ENCODE results near the gene IRGM.
"Not testable (repeated sequence)": the region's sequence is repeated elsewhere in the genome, so short reads cannot be mapped to it uniquely, and the experiment has no call there.

IRGM gene

GRCh38 chr5:150846308-150846653 lies at the start of gene IRGM:
IRGM (plus strand) TSS chr5:150846521; CDS start chr5:150848124, 1,603 bp downstream.
- not testable (repeated sequence) for FAIRE-seq; DNase-seq (ENCODE audit: insufficient read length, low spot score)

- no peak for DNase-seq (ENCODE audit: insufficient read length, low spot score)
- FAIRE-seq, result no peak
Measured at GRCh38 chr5:150797384-150797783, 48.9 kb upstream of the IRGM start.

GRCh38 chr5:150801117-150801927 lies 45.0 kb upstream of the IRGM start:
- peak; percentile 81 for FAIRE-seq
- no peak for DNase-seq (ENCODE audit: insufficient read length, low spot score)

- no peak for FAIRE-seq
Measured at GRCh38 chr5:150804388-150804787, 41.9 kb upstream of the IRGM start.

GRCh38 chr5:150809363-150809762 lies 37.0 kb upstream of the IRGM start:
- no peak for DNase-seq (ENCODE audit: insufficient read length, low spot score)
- FAIRE-seq, result no peak

More at GRCh38 chr5:150804388-150804787, 41.9 kb upstream of the IRGM start:
- no peak for DNase-seq (ENCODE audit: insufficient read length, low spot score)

- FAIRE-seq (no peak), DNase-seq (ENCODE audit: insufficient read length, low spot score) (no peak)
Measured at GRCh38 chr5:150815010-150815409, 31.3 kb upstream of the IRGM start.

GRCh38 chr5:150816946-150817345 lies 29.4 kb upstream of the IRGM start:
- FAIRE-seq (no peak), DNase-seq (ENCODE audit: insufficient read length, low spot score) (no peak)

- FAIRE-seq (no peak), DNase-seq (ENCODE audit: insufficient read length, low spot score) (no peak)
Measured at GRCh38 chr5:150829744-150830143, 16.6 kb upstream of the IRGM start.

- not testable (repeated sequence) for FAIRE-seq; DNase-seq (ENCODE audit: insufficient read length, low spot score)
Measured at GRCh38 chr5:150831821-150832220, 14.5 kb upstream of the IRGM start.

GRCh38 chr5:150836064-150836463 lies 10.3 kb upstream of the IRGM start:
- no peak for FAIRE-seq
- no peak for DNase-seq (ENCODE audit: insufficient read length, low spot score)

GRCh38 chr5:150836703-150837102 lies 9.6 kb upstream of the IRGM start:
- FAIRE-seq, result no peak
- DNase-seq (ENCODE audit: insufficient read length, low spot score), result no peak

GRCh38 chr5:150845185-150845859 lies 999 bp upstream of the IRGM start:
- DNase-seq (ENCODE audit: insufficient read length, low spot score); FAIRE-seq: not testable (repeated sequence)

GRCh38 chr5:150846654-150847333 lies 473 bp downstream of the IRGM start:
- DNase-seq (ENCODE audit: insufficient read length, low spot score) (peak; percentile 54), FAIRE-seq (peak; percentile 99)

- FAIRE-seq (no peak), DNase-seq (ENCODE audit: insufficient read length, low spot score) (no peak)
Measured at GRCh38 chr5:150847334-150847695, 994 bp downstream of the IRGM start.

GRCh38 chr5:150848271-150848670 lies 1.9 kb downstream of the IRGM start:
- FAIRE-seq (no peak), DNase-seq (ENCODE audit: insufficient read length, low spot score) (no peak)

GRCh38 chr5:150851039-150851438 lies 4.7 kb downstream of the IRGM start:
- FAIRE-seq, result no peak

GRCh38 chr5:150853561-150853960 lies 7.2 kb downstream of the IRGM start:
- FAIRE-seq (no peak), DNase-seq (ENCODE audit: insufficient read length, low spot score) (no peak)

More at GRCh38 chr5:150851039-150851438, 4.7 kb downstream of the IRGM start:
- no peak for DNase-seq (ENCODE audit: insufficient read length, low spot score)

GRCh38 chr5:150856700-150857099 lies 10.4 kb downstream of the IRGM start:
- not testable (repeated sequence) for FAIRE-seq; DNase-seq (ENCODE audit: insufficient read length, low spot score)

GRCh38 chr5:150860246-150860821 lies 14.0 kb downstream of the IRGM start:
- DNase-seq (ENCODE audit: insufficient read length, low spot score), result no peak
- no peak for FAIRE-seq

GRCh38 chr5:150862070-150862469 lies 15.7 kb downstream of the IRGM start:
- FAIRE-seq, result no peak
- DNase-seq (ENCODE audit: insufficient read length, low spot score), result no peak

- no peak for FAIRE-seq
Measured at GRCh38 chr5:150879358-150879757, 33.0 kb downstream of the IRGM start.

More at GRCh38 chr5:150879358-150879757, 33.0 kb downstream of the IRGM start:
- DNase-seq (ENCODE audit: insufficient read length, low spot score), result no peak

Measured in GM19239 (cell line).